ENCODE data around the gene MLYCD.

Gene MLYCD

DNA sequence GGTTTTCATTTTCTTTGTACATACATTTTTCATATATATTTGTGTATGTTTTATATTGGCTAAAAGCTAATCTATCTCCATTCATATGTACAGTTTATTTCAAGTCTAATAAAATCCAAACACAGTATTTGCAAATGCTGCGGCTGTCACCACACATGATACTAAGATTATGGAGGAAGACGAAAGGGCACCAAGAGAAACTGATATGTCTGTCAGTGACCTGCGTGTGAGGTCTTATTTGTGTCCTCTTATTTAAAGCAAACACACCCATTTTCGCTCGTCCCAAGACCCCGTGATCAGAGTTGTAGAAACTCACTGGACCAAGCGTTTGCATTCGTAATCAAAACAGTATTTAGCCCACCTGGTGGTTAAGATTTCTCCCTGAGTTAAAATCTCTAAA is 8.2 kb downstream of the MLYCD start:
- TF ChIP-seq, protein P1, sequence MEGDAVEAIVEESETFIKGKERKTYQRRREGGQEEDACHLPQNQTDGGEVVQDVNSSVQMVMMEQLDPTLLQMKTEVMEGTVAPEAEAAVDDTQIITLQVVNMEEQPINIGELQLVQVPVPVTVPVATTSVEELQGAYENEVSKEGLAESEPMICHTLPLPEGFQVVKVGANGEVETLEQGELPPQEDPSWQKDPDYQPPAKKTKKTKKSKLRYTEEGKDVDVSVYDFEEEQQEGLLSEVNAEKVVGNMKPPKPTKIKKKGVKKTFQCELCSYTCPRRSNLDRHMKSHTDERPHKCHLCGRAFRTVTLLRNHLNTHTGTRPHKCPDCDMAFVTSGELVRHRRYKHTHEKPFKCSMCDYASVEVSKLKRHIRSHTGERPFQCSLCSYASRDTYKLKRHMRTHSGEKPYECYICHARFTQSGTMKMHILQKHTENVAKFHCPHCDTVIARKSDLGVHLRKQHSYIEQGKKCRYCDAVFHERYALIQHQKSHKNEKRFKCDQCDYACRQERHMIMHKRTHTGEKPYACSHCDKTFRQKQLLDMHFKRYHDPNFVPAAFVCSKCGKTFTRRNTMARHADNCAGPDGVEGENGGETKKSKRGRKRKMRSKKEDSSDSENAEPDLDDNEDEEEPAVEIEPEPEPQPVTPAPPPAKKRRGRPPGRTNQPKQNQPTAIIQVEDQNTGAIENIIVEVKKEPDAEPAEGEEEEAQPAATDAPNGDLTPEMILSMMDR (IDR thresholded peaks at IDR 0.05): no peak
- H3K27ac ChIP-seq: no peak overlapping the region
- H3K9ac ChIP-seq: no peak overlapping the region
- H3K9me3 ChIP-seq (ENCODE audit: control insufficient read depth, low read length): no peaks in the 10 kb centered on the region
- no peaks in the 10 kb centered on the region for H3K36me3 ChIP-seq (ENCODE audit: control insufficient read depth, insufficient read depth, low read length)
- no peaks in the 10 kb centered on the region for H3K27me3 ChIP-seq (ENCODE audit: control insufficient read depth, insufficient read depth, low read length)
- H3K4me1 ChIP-seq: no peaks in the 10 kb centered on the region
- H3K79me2 ChIP-seq: peaks cover 43% of the 10 kb centered on the region
- H3K4me2 ChIP-seq (ENCODE audit: low read length): no peak overlapping the region
- H3K4me3 ChIP-seq (ENCODE audit: low read depth, low read length): no peak overlapping the region
- H2AFZ ChIP-seq: no peak overlapping the region

DNA sequence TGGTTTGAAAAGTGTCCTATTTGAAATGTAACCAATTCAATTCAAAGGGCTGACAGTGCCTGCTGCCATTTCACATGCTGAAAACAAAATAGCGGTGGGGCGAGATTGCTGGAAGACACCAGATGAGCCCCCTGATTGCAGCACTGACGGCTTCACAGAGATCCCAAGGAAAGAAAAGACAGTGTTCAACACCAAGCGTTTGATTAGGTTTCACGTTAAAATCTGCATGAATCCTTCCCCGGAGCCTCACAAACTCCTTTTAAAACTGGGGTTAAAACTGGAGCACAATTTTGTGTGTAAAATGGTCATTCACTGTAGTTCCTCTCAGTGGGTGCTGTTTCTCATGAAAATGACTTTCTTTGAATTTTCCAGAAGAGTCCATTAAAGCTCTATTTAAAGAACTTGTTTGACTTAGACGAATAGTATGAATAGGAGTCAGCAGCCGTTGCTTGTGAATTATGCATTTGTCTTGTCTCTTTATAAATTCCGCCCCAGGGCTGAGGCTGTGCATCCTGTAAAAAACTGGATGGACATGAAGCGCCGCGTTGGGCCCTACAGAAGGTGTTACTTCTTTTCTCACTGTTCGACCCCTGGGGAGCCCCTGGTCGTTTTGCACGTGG is 8.8 kb downstream of the MLYCD start:
- Histone ChIP-seq H3K9me3 (ENCODE audit: control insufficient read depth, low read length) (no peaks in the 10 kb centered on the region), H3K4me2 (ENCODE audit: low read length) (no peak overlapping the region), H3K9ac (no peak overlapping the region), H3K36me3 (ENCODE audit: control insufficient read depth, insufficient read depth, low read length) (no peaks in the 10 kb centered on the region), H3K4me1 (no peaks in the 10 kb centered on the region), H3K4me3 (ENCODE audit: low read depth, low read length) (no peak overlapping the region), H2AFZ (no peak overlapping the region), H3K27ac (no peak overlapping the region), H3K27me3 (ENCODE audit: control insufficient read depth, insufficient read depth, low read length) (no peaks in the 10 kb centered on the region), H3K79me2 (peaks cover 41% of the 10 kb centered on the region)
- TF ChIP-seq, protein P1 (IDR thresholded peaks at IDR 0.05): no peak

DNA sequence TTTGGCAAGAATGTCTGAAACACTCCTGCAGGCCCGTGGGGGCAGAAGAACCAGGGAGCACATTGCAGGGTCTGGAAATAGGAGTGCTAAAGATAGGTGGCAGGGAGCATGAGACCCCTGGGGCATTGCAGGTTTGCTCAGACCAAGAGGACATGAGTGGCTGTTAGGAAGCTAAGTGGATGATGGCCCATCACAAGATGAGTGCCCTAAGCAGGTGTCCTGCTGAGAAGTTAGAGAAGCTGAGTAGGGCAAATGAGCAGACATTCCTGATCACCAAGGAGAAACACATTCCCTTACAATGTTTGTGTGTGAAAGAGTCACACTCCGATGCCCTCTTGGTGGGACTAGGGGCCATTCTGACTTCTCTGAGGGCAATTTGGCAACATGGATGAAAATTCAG is 9.9 kb downstream of the MLYCD start:
- no peaks in the 10 kb centered on the region for H3K36me3 ChIP-seq (ENCODE audit: control insufficient read depth, insufficient read depth, low read length)
- H3K9ac ChIP-seq: no peak overlapping the region
- no peaks in the 10 kb centered on the region for H3K27me3 ChIP-seq (ENCODE audit: control insufficient read depth, insufficient read depth, low read length)
- no peaks in the 10 kb centered on the region for H3K9me3 ChIP-seq (ENCODE audit: control insufficient read depth, low read length)
- H3K4me1 ChIP-seq: no peaks in the 10 kb centered on the region
- H3K79me2 ChIP-seq: peaks cover 39% of the 10 kb centered on the region
- no peak overlapping the region for H2AFZ ChIP-seq
- no peak overlapping the region for H3K4me3 ChIP-seq (ENCODE audit: low read depth, low read length)
- TF ChIP-seq, protein P1 (IDR thresholded peaks at IDR 0.05): no peak
- H3K27ac ChIP-seq: no peak overlapping the region
- H3K4me2 ChIP-seq (ENCODE audit: low read length): no peak overlapping the region

DNA sequence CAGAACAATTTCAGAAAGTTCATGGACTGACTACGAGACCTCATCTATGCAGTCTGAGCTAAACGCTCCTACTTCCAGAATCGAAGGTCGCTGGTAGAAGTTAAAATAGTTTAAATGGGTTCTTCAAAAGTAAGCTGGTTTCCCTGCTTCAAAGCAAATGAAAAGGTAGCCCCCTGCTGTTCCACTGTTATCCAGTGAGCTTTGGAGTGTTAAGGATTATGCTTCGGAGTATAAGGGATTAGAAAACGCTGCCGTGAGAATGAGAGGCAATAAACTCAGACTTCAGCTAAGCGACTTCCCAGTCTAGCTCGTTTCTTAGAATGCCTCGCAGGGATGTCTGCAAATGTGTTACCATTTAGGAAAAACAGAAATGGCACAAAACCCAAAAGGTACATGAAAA is 12.4 kb downstream of the MLYCD start:
- H3K4me2 ChIP-seq (ENCODE audit: low read length): no peak overlapping the region
- H2AFZ ChIP-seq: no peak overlapping the region
- H3K27ac ChIP-seq: no peak overlapping the region
- H3K36me3 ChIP-seq (ENCODE audit: control insufficient read depth, insufficient read depth, low read length): no peaks in the 10 kb centered on the region
- H3K79me2 ChIP-seq: peaks cover 31% of the 10 kb centered on the region
- H3K9ac ChIP-seq: no peak overlapping the region
- H3K4me1 ChIP-seq: no peaks in the 10 kb centered on the region
- no peaks in the 10 kb centered on the region for H3K27me3 ChIP-seq (ENCODE audit: control insufficient read depth, insufficient read depth, low read length)
- no peaks in the 10 kb centered on the region for H3K9me3 ChIP-seq (ENCODE audit: control insufficient read depth, low read length)
- TF ChIP-seq, protein P1 (IDR thresholded peaks at IDR 0.05): no peak
- no peak overlapping the region for H3K4me3 ChIP-seq (ENCODE audit: low read depth, low read length)

DNA sequence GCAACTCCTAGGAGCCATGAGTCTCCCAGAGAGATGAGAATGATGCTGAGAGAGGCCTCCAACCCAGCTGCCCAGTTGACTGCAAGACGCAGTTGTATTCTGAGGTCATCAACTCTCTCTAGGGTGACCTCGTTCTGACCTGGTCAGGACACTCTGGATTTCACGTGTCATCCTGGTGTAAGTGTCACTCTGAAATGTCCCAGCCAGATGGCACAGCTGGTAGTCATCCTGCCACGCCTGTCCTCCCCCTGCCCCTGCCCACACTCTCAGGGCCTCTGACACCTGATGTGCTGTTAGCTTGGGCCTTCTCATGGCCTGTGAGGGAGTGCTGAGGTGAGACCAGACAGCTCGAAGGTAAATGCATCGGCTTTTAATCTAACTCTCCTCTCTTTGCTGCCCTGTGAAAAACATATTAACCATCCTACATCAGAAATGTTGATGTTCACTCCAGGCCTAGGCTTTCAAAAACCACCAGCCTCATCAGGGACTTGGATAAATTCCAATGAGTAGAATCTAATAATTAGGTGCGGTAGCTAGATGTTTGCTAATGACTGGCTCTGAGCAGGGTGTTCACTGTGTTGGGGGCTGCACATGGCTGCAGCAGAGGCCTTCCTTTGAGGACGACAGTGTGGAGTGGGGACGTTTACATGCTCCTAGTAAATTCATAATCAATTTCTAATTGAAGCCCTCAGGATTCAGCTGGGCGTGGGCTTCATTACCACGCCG is 13.8 kb downstream of the MLYCD start:
- no peak overlapping the region for H3K4me3 ChIP-seq (ENCODE audit: low read depth, low read length)
- H3K9ac ChIP-seq: no peak overlapping the region
- no peaks in the 10 kb centered on the region for H3K27me3 ChIP-seq (ENCODE audit: control insufficient read depth, insufficient read depth, low read length)
- TF ChIP-seq, protein P1 (IDR thresholded peaks at IDR 0.05): no peak
- peaks cover 23% of the 10 kb centered on the region for H3K79me2 ChIP-seq
- H2AFZ ChIP-seq: no peak overlapping the region
- no peaks in the 10 kb centered on the region for H3K36me3 ChIP-seq (ENCODE audit: control insufficient read depth, insufficient read depth, low read length)
- no peaks in the 10 kb centered on the region for H3K9me3 ChIP-seq (ENCODE audit: control insufficient read depth, low read length)
- H3K4me1 ChIP-seq: no peaks in the 10 kb centered on the region
- no peak overlapping the region for H3K4me2 ChIP-seq (ENCODE audit: low read length)
- no peak overlapping the region for H3K27ac ChIP-seq

Measured in parathyroid adenoma (tissue), 2 donors.